Neural progenitor cell (in vitro differentiated cells): ENCODE data around the gene CYTH3. TPM values are rescaled to one million over a fixed set of nuclear protein-coding genes. Genes with fewer than 3 reads are reported as not detected.

Source experiments
- DNase-seq: peaks from one replicate; pipeline ENCODE4 v3.0.0-alpha.2; 2016; ENCODE audit warnings: low spot score
- H2AFZ ChIP-seq: fragments of 200-600 bp; sonication (generic); replicated peaks from 2 replicates; pipeline ENCODE4 v1.6.1; 2016; ENCODE audit warnings: antibody characterized with exemption
- H3F3A ChIP-seq: fragments of 200-600 bp; sonication (generic); 2 replicates; pipeline ENCODE4 v1.6.1; 2016; ENCODE audit warnings: antibody characterized with exemption, low read depth
- H3K27ac ChIP-seq: fragments of 200-600 bp; sonication (generic); 2 replicates; pipeline ENCODE4 v1.5.1; 2016; ENCODE audit warnings: mild to moderate bottlenecking
- H3K27me3 ChIP-seq: fragments of 200-600 bp; sonication (generic); 2 replicates; pipeline ENCODE4 v1.6.1; 2016; ENCODE audit warnings: mild to moderate bottlenecking, moderate library complexity
- H3K36me3 ChIP-seq: fragments of 200-600 bp; sonication (generic); 2 replicates; pipeline ENCODE4 v1.5.1; 2016
- H3K4me1 ChIP-seq: fragments of 200-600 bp; sonication (generic); 2 replicates; pipeline ENCODE4 v1.6.1; 2016; ENCODE audit warnings: mixed run types
- H3K4me2 ChIP-seq: fragments of 200-600 bp; sonication (generic); 2 replicates; pipeline ENCODE4 v1.6.1; 2016
- H3K4me3 ChIP-seq: fragments of 200-600 bp; sonication (generic); 2 replicates; pipeline ENCODE4 v1.5.1; 2016
- H3K79me2 ChIP-seq: fragments of 200-600 bp; sonication (generic); 2 replicates; pipeline ENCODE4 v1.6.1; 2016; ENCODE audit warnings: low read depth
- H3K9ac ChIP-seq: fragments of 200-600 bp; sonication (generic); 2 replicates; pipeline ENCODE4 v1.6.1; 2016
- H3K9me3 ChIP-seq: fragments of 200-600 bp; sonication (generic); 2 replicates; pipeline ENCODE4 v1.5.1; 2016; ENCODE audit warnings: low read depth
- H4K20me1 ChIP-seq: fragments of 200-600 bp; sonication (generic); 2 replicates; pipeline ENCODE4 v1.6.1; 2016; ENCODE audit warnings: low read depth
- H3K27ac Mint-ChIP-seq: 3 replicates; pipeline ENCODE4 v1.8.0; 2021; ENCODE audit warnings: mixed read lengths
- H3K27me3 Mint-ChIP-seq: 2 replicates; pipeline ENCODE4 v1.8.0; 2022; ENCODE audit warnings: low read depth, mild to moderate bottlenecking, inconsistent platforms, moderate library complexity, mixed read lengths; ENCODE audit not compliant: insufficient read depth
- H3K36me3 Mint-ChIP-seq: 3 replicates; pipeline ENCODE4 v1.8.0; 2021; ENCODE audit warnings: mixed read lengths
- H3K4me1 Mint-ChIP-seq: 3 replicates; pipeline ENCODE4 v1.8.0; 2021; ENCODE audit warnings: mixed read lengths
- H3K4me3 Mint-ChIP-seq: 3 replicates; pipeline ENCODE4 v1.8.0; 2021; ENCODE audit warnings: mild to moderate bottlenecking, moderate library complexity, mixed read lengths
- H3K9me3 Mint-ChIP-seq: 3 replicates; pipeline ENCODE4 v1.8.0; 2020; ENCODE audit warnings: mixed read lengths
- CTCF ChIP-seq: fragments of 200-600 bp; sonication (generic); IDR thresholded peaks from 2 replicates; pipeline ENCODE4 v1.5.1; 2017; ENCODE audit warnings: antibody characterized with exemption, mild to moderate bottlenecking
- EZH2 ChIP-seq: fragments of 200-600 bp; sonication (generic); IDR thresholded peaks from 2 replicates; pipeline ENCODE4 v1.6.1; 2017; ENCODE audit warnings: antibody characterized with exemption, mild to moderate bottlenecking, moderate library complexity
- EZH2phosphoT487 ChIP-seq: fragments of 200-600 bp; sonication (generic); IDR thresholded peaks from 2 replicates; pipeline ENCODE4 v1.6.1; 2017; ENCODE audit warnings: antibody characterized with exemption
- total RNA-seq: library from RNA; depleted of rRNA; stranded (reverse); fragments of >200 nt; gene quantifications from 2 replicates; pipeline ENCODE4 v1.2.3, GENCODE V29; 2015; ENCODE audit warnings: low replicate concordance

Gene CYTH3
- total RNA-seq, 1 donor from 2014 or later = 10.9 TPM

- no peaks in the 10 kb centered on the region for H3K27me3 ChIP-seq
- H3K9me3 Mint-ChIP-seq = no peaks in the 10 kb centered on the region
- no peak overlapping the region for H3K4me2 ChIP-seq
- H3K9ac ChIP-seq = no peak overlapping the region
- H3K27me3 Mint-ChIP-seq = peaks cover 4% of the 10 kb centered on the region
- no peak overlapping the region for H3K27ac Mint-ChIP-seq
- peaks cover 15% of the 10 kb centered on the region for H3K4me1 Mint-ChIP-seq
- TF ChIP-seq EZH2phosphoT487 (no peak), CTCF (no peak), EZH2 (no peak)
- no peak overlapping the region for H3K27ac ChIP-seq
- H3K4me3 Mint-ChIP-seq = no peak overlapping the region
- H3K36me3 ChIP-seq = no peaks in the 10 kb centered on the region
- no peaks in the 10 kb centered on the region for H4K20me1 ChIP-seq
- no peak overlapping the region for H2AFZ ChIP-seq
- no peak overlapping the region for H3K4me3 ChIP-seq
- no peaks in the 10 kb centered on the region for H3K4me1 ChIP-seq
- H3K9me3 ChIP-seq = no peaks in the 10 kb centered on the region
- DNase-seq = no peak
- peaks cover 15% of the 10 kb centered on the region for H3K36me3 Mint-ChIP-seq
- no peaks in the 10 kb centered on the region for H3K79me2 ChIP-seq
- no peaks in the 10 kb centered on the region for H3F3A ChIP-seq
Observed at GRCh38 chr7:6179620-6180343, 92.6 kb downstream of the CYTH3 start.

DNA sequence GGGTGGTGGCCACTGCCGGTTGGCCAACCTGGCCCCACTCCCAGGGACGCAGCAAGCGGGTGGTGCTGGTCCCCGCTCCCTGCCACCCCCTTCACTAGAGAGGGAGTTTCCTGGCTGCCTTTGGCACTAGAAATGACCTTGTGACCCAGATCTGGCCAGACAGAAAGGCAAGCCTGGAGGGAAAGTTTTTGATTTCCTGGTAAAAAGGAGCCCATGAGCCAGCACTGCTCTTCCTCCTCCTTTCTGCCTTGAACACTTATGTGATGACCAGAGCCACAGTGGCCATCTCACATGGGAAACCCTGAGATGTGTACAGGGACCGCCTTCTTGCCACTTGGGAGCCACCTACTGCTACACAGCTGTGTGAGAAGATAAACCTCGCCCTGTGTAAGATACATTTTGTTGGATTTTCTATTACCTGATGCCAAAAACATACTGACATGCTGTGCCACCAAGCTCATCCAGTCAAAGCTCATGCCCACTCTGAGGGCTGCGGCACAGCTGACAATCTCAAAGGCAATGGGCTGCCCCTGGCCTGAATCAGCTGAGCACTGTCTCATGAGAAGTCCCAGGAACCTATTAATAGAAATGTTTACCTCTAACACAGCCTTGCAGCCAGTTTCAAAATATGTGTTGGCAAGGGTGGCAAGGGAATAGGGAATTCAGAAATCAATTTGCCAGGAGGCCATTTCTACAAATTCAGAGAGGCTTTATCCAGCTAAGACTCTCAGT is 94.0 kb downstream of the CYTH3 start:
- no peak overlapping the region for H2AFZ ChIP-seq
- H3F3A ChIP-seq = no peaks in the 10 kb centered on the region
- H3K36me3 ChIP-seq = no peaks in the 10 kb centered on the region
- H3K4me1 ChIP-seq = no peaks in the 10 kb centered on the region
- no peak overlapping the region for H3K4me3 ChIP-seq
- H3K27me3 Mint-ChIP-seq = peaks cover under 1% of the 10 kb centered on the region
- DNase-seq = no peak
- H3K4me1 Mint-ChIP-seq = peaks cover 12% of the 10 kb centered on the region
- H3K9me3 Mint-ChIP-seq = no peaks in the 10 kb centered on the region
- H3K36me3 Mint-ChIP-seq = peaks cover 10% of the 10 kb centered on the region
- no peak overlapping the region for H3K27ac Mint-ChIP-seq
- H3K4me2 ChIP-seq = no peak overlapping the region
- no peaks in the 10 kb centered on the region for H3K27me3 ChIP-seq
- no peak overlapping the region for H3K9ac ChIP-seq
- H3K4me3 Mint-ChIP-seq = no peak overlapping the region
- H3K9me3 ChIP-seq = no peaks in the 10 kb centered on the region
- H3K79me2 ChIP-seq = no peaks in the 10 kb centered on the region
- H3K27ac ChIP-seq = no peak overlapping the region
- TF ChIP-seq EZH2phosphoT487 (no peak), CTCF (no peak), EZH2 (no peak)
- H4K20me1 ChIP-seq = no peaks in the 10 kb centered on the region

- no peak overlapping the region for H3K27ac ChIP-seq
- peaks cover 3% of the 10 kb centered on the region for H3F3A ChIP-seq
- Mint-ChIP-seq H3K4me3 (no peak overlapping the region), H3K4me1 (peaks cover 20% of the 10 kb centered on the region), H3K36me3 (peaks cover 11% of the 10 kb centered on the region), H3K27ac (no peak overlapping the region), H3K9me3 (no peaks in the 10 kb centered on the region), H3K27me3 (no peaks in the 10 kb centered on the region)
- no peak overlapping the region for H3K9ac ChIP-seq
- H3K9me3 ChIP-seq = no peaks in the 10 kb centered on the region
- H3K36me3 ChIP-seq = no peaks in the 10 kb centered on the region
- DNase-seq = no peak
- H3K4me1 ChIP-seq = peaks cover 12% of the 10 kb centered on the region
- H2AFZ ChIP-seq = no peak overlapping the region
- no peak overlapping the region for H3K4me3 ChIP-seq
- no peaks in the 10 kb centered on the region for H3K27me3 ChIP-seq
- H3K79me2 ChIP-seq = no peaks in the 10 kb centered on the region
- no peaks in the 10 kb centered on the region for H4K20me1 ChIP-seq
- TF ChIP-seq EZH2 (no peak), EZH2phosphoT487 (no peak)
- H3K4me2 ChIP-seq = no peak overlapping the region
Observed at GRCh38 chr7:6175645-6176044, 96.8 kb downstream of the CYTH3 start.

DNA sequence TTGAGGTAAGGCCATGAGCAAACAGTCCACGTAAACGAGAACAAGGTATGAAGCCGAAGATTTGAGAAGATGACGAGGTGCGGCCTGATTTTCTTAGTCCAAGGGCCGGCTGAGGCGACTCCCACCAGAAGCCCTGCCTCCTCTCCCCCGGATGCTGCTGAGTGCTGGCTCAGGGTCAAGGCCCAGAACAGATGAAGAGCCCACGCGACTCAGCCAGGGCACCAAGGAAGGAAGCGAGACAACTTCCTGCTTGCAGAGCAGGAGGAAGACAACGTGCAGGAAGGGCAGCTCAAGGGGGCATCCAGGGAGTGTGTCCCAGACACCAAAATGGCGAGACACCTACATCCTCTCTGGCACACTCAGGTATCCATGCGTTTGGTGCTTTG is 99.5 kb downstream of the CYTH3 start:
- Histone ChIP-seq H3K27me3 (no peaks in the 10 kb centered on the region), H4K20me1 (no peaks in the 10 kb centered on the region), H3K36me3 (no peaks in the 10 kb centered on the region), H3F3A (peaks cover 3% of the 10 kb centered on the region), H3K79me2 (no peaks in the 10 kb centered on the region), H3K27ac (no peak overlapping the region), H2AFZ (no peak overlapping the region), H3K9me3 (no peaks in the 10 kb centered on the region), H3K4me2 (no peak overlapping the region), H3K4me3 (no peak overlapping the region), H3K9ac (no peak overlapping the region), H3K4me1 (peaks cover 12% of the 10 kb centered on the region)
- Mint-ChIP-seq H3K4me1 (peaks cover 27% of the 10 kb centered on the region), H3K27me3 (no peaks in the 10 kb centered on the region), H3K27ac (no peak overlapping the region), H3K4me3 (no peak overlapping the region), H3K36me3 (peaks cover 15% of the 10 kb centered on the region), H3K9me3 (no peaks in the 10 kb centered on the region)
- no peak for DNase-seq
- TF ChIP-seq EZH2 (no peak), EZH2phosphoT487 (no peak), CTCF (no peak)
